ENCODE results near the gene SLC24A3. TPM values are rescaled to one million over a fixed set of nuclear protein-coding genes. Genes with fewer than 3 reads are reported as not detected.

Gene SLC24A3
- total RNA-seq, 1 experiment from 2014 or later: not detected

DNA sequence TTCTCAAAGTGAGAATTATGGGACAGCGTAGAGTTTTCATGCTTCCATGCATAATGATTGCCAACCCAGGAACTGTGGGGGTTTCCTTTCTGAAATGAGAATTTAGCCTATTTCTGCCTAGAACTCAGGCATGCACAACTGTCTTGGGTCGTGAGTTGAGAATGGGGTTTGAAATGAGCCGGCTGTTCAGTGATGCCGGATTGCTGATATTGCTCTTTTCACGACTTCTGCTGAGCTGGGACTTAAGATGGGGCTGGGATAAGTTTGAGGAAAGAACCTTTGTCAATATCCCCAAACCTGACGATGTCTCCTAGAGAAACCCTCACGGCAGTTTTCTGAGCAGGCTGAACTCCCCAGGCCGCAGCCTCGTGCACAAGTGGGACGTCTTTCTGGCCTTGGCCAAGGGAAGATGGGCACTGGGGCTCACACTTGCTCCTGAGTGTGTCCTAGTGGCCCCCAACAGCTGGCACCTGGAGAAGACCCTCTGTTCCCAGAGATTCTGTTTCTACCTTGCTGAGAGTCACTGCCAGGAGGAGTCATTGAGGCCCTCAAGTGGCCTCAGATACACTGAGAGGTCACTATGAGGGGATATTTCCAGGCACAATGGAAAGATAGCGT is 511.5 kb downstream of the SLC24A3 start:
- in situ Hi-C loops (cut with HindIII; ENCODE audit: low pct_unique_long_range_greater_than_20kb, low sequenced_read_pairs): no loop called here
- no peak for DNase-seq (ENCODE audit: low read depth, low spot score)

DNA sequence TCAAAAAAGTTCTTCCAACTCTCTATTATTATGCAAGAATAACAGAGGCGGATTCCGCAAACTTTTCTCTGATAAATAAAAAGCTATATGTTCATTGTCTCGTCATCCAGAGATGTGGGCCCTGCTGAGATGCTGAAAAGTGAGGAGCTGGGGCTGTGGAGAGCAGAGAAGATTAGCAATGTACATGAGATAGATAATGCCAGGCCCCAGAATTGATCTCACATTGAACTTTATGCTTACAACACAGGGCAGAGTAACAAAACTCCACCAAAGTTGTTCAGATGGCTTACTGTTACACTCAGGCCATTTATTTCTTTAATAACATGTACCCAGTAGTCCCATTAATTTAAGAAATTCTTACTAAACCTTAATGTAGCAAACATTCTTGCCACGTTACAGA is 512.9 kb downstream of the SLC24A3 start:
- in situ Hi-C loops (cut with HindIII; ENCODE audit: low pct_unique_long_range_greater_than_20kb, low sequenced_read_pairs): no loop called here
- no peak for DNase-seq (ENCODE audit: low read depth, low spot score)

DNA sequence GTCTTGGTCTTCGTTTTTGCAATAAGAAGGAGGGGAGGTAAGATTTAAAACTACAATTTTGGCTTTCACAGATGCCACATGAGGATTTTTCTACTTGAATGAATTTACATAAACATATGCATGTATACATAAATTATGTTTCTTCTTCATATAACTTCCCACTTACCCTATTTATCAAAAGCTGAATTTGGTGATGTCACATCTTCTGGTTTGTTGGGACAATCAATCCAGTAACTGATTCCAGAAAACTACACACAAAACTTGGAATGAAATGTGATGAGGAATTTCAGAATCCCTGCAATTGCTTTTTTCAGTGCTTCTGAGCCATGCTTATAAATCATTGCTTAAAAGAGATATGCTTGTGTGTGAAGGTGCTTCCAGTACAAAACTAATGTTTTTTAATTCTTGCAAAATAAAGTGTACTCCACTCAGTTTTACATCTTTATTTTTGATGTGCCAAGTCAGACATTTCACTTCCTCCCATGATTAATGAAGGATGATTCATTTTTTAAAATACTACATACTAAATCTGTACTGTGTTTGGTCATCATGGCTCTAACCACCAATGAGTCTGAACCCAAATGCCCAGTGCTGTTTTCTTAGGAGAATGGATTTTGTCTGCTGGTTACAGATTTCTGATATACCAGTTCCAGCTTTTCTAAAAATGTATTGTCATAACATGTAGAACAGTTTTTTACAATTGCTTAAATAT is 513.5 kb downstream of the SLC24A3 start:
- no peak for DNase-seq (ENCODE audit: low read depth, low spot score)
- in situ Hi-C loops (cut with HindIII; ENCODE audit: low pct_unique_long_range_greater_than_20kb, low sequenced_read_pairs): no loop called here

DNA sequence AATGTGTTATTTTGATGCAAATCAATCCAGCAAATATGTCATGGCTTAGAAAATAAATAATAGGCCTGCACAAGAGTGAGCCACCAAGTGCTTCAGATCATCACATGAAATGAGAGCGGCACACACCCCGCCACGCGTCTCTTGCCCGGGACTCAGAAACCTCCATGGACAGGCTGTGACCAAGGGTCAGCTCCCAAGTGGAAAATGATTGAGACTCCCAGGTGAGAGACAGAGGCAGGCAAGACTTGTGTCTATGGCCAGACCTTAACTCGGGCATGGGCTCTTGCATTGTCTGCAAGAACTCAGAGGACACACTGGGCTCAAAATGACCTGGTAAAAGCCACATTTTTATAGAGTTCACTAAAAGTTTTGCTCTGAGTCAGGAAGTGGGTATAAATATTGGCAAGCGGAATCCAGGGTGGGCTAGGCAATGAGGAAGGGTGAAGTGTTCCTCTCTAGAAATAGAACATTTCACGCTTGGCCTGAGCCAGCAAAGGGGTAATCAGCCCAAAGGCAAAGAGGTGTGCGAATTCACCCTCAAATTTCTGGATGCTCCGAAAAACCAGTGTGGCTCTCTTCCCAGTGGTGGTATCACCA is 514.9 kb downstream of the SLC24A3 start:
- DNase-seq (ENCODE audit: low read depth, low spot score): no peak
- in situ Hi-C loops (cut with HindIII; ENCODE audit: low pct_unique_long_range_greater_than_20kb, low sequenced_read_pairs): no loop called here

DNA sequence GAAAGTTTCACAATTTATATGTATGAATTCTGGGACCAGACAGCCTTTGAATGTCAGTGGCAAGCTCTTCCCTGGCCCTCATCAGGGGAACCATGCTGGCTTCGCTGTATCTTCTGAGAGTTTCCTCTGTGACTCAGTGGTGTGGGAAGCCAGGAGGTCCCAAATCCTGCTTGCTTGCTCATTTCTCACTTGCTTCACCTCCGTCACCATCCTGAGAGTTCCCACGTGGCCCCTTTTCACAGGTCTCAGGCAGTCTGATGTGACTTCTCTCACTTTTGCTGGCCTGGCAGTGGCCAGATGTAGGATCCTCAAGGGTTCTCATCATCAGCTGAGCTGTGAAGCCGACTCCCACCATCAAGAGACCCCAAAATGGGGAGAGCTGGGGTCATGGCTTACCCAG is 517.2 kb downstream of the SLC24A3 start:
- DNase-seq (ENCODE audit: low read depth, low spot score): no peak
- in situ Hi-C loops (cut with HindIII; ENCODE audit: low pct_unique_long_range_greater_than_20kb, low sequenced_read_pairs): no loop called here

DNA sequence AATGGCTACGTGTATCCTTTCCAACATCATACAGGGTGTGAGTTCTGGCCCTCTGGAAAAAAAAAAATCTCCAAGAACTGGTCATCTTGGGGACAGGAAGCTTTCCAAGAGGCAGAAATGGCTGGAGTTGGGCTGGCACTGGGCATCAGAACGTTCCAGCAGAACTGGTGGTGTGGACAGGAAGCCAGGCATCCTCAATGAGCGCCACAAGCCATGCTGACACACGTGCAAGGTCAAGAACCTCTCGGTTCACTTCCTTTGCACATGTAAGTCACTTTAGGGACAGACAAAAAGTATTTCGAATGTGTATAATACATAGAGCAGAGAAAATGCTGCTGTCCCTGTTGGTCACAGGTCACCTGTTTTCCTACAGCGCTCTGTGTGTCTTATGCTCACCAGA is 518.3 kb downstream of the SLC24A3 start:
- in situ Hi-C loops (cut with HindIII; ENCODE audit: low pct_unique_long_range_greater_than_20kb, low sequenced_read_pairs): no loop called here
- no peak for DNase-seq (ENCODE audit: low read depth, low spot score)

DNA sequence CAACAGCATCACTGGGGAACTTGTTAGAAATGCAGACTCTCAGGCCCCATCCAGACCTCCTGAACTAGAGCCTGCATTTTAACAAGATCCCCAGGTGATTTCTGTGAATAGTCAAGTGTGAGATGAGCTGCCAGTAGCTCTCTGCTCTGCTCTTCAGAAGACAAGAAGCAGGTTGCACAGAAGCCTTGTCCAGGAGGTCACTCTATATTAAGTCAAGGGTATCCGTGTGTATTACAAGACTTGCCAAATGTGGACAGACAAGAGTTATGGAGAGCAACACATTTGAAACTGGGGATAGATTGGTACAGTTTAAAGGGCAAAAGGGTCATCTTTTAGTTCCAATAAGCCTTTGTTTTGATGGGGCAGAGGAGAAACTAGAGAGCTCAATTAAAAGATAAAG is 522.4 kb downstream of the SLC24A3 start:
- in situ Hi-C loops (cut with HindIII; ENCODE audit: low pct_unique_long_range_greater_than_20kb, low sequenced_read_pairs): no loop called here
- DNase-seq (ENCODE audit: low read depth, low spot score): no peak

DNA sequence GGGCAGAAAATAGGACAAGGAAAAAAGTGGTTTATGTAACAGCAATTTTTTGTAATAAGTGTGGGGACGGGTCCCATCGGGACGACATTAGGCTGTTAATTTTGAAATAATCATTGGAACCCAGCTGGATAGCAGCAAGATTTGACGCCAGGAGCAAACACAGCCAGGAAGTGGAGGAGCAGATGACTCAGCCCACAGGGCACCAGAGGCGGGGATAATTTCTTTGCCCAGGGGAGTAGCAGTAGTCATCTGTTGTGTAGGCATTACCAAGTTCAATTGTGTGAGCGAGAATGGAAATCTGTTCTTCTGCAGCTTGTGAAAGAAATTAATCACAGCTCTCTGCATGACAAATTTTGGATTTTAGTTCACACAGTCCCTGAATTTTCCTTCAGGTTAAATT is 523.0 kb downstream of the SLC24A3 start:
- DNase-seq (ENCODE audit: low read depth, low spot score): peak; percentile 77

DNA sequence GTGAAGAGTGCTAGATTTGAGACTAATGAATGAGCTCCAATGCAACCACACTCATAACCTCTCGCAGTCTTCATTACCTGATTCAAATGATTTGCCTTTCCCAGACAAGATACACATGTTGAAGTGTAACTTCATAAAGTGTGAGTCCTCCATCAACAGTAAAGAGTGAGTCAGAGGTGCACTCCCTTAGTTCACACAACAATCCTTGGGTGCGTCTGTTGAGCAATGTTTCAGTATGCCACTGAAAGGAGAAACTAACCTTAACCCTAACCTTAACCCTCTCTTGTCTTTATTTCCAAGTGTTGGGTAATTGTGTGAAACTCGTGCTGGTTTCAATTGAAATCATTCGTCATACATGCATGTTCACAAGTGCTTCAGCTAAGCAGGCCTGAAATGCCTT is 524.6 kb downstream of the SLC24A3 start:
- in situ Hi-C loops (cut with HindIII; ENCODE audit: low pct_unique_long_range_greater_than_20kb, low sequenced_read_pairs): no loop called here
- DNase-seq (ENCODE audit: low read depth, low spot score): no peak

More for the DNA sequence above, 523.0 kb downstream of the SLC24A3 start:
- in situ Hi-C loops (cut with HindIII; ENCODE audit: low pct_unique_long_range_greater_than_20kb, low sequenced_read_pairs): no loop called here

DNA sequence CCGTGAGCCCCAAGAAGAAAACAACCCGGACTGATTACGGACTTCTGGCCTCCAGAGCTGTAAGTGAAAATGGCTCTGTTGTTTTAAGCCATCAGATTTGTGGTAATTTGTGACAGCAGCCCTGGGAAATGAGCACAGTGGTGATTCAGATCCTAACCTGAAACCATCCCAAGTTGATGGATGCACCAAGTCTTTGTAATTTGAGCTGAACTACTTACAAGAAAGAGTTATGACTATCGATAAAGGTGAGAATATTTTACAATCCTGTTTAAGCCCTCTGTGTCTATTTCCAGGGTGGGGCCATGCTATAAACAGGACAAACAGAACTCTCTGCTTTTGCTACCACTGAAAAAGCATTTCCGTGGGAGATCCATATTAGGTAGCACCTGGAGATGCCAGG is 526.5 kb downstream of the SLC24A3 start:
- in situ Hi-C loops (cut with HindIII; ENCODE audit: low pct_unique_long_range_greater_than_20kb, low sequenced_read_pairs): no loop called here
- DNase-seq (ENCODE audit: low read depth, low spot score): no peak

DNA sequence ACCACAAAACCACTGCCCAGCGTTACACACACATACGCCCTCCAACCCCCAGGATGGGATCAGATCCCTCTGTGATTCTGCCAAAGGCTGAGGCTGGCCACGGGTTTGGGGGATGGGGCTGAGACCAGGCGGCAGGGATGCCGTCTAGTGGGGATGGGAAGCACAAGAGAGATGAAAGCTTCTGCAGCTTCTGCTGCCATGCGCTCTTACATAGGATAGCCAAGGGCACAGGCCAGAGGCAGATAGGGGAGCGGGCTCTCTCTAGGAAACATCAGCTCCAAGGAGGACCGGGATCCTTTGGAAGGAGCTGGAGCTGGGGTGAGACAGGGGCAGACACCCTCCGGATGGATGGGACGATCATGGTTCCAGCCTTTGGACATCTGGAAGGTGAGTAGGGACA is 526.9 kb downstream of the SLC24A3 start:
- in situ Hi-C loops (cut with HindIII; ENCODE audit: low pct_unique_long_range_greater_than_20kb, low sequenced_read_pairs): no loop called here

DNA sequence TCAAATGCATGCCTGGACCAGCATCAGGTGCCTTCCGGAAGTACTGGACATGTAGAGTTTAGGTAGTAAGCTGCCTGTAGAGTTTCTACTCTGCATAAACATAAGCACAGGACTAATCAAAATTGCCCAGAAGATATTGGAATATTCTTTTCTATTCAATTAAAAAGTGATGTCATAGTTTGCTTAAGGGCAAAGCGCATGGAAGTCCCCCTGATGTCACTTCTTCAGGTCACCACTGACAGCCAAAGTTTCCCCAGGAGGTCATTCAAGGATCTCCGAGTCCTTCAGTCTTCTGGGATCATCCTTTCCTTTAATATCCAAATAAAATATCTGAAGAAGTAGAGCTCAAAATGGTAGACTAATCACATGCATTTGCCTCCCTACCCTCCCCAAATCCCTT is 528.1 kb downstream of the SLC24A3 start:
- in situ Hi-C loops (cut with HindIII; ENCODE audit: low pct_unique_long_range_greater_than_20kb, low sequenced_read_pairs): no loop called here
- DNase-seq (ENCODE audit: low read depth, low spot score): no peak

More for the DNA sequence above, 526.9 kb downstream of the SLC24A3 start:
- DNase-seq (ENCODE audit: low read depth, low spot score): no peak

DNA sequence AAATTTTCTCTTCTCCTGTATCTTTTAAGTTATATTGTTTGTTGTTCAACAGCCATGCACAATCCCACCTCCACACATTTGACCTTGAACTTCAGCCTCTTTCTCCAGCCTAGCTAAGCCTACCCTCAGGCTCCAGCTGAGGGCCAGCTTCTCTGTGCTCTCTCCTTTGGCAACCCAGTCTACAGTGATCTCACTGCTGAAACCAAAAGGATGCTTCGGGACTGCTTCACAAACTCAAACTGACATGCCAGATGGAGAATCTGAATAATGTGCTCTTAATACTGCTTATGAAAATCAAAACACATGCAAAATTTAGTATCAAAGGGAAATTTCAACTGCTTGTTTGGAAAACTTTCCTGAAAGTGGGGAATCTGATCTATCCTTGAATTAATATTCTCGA is 529.5 kb downstream of the SLC24A3 start:
- in situ Hi-C loops (cut with HindIII; ENCODE audit: low pct_unique_long_range_greater_than_20kb, low sequenced_read_pairs): no loop called here
- no peak for DNase-seq (ENCODE audit: low read depth, low spot score)

DNA sequence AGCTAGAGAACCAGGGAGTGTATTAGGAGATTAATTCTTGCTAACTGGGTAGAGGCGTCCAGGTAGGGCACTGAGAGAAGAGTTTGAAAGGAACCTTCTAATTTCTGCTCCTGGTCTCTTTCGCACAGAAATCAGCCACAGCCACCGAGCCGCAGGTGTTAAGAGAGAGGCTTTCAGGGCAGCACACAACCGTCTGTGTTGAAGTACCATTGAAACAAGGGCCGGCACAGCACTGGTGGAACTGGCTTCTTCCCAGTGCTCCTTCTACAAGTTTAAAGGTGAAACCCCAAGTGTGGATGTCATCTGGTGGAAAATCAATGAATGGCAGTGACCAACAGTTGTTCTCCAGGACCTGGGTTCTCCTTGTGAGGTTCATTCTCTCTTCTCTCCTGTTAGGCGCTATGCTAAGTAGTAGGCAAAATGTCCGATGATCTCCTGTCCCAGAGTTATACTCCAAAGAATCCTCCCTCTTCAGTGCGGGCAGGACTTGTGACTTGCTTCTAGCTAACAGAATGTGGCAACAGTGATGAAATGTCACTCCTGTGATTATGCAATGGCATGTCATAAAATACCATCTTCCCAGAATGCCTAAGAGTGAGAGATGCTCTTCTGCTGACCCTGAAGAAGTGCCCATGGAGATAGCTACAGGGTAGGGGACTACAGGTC is 530.7 kb downstream of the SLC24A3 start:
- DNase-seq (ENCODE audit: low read depth, low spot score): no peak
- in situ Hi-C loops (cut with HindIII; ENCODE audit: low pct_unique_long_range_greater_than_20kb, low sequenced_read_pairs): no loop called here

DNA sequence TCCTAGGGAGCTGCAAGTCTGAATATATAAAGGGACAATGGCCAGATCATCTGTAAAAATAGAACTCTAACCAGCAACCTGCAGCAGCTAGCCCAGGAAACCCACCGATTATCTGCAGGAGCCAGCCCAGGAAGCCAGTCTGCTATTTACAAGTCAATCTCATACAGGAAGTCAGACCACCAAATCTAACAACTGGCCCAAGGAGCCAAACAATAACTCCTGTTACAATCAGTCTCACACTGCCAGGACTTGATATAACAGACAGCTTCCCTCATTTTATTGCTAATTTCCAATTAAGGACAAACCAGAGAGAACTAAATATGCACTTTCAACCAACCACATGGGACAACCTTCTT is 531.2 kb downstream of the SLC24A3 start:
- no peak for DNase-seq (ENCODE audit: low read depth, low spot score)
- in situ Hi-C loops (cut with HindIII; ENCODE audit: low pct_unique_long_range_greater_than_20kb, low sequenced_read_pairs): no loop called here

DNA sequence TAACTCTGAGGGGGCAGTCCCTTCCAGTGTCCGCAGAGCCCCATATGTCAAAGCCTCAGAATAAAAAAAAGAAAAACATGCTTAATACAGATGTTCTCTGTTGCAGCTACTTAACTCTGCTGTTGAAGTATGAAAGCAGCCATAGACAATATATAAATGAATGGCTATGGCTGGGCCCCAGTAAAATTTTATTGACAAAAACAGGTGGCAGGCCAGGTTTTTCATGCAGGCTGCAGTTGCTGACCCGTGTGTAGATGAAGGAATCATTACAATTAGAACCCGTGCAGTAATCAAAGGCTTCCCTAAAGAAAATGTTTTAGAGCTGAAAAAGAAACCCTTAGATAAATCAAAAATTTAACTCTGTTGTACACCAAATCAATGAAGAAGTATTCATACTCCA is 532.7 kb downstream of the SLC24A3 start:
- in situ Hi-C loops (cut with HindIII; ENCODE audit: low pct_unique_long_range_greater_than_20kb, low sequenced_read_pairs): no loop called here
- no peak for DNase-seq (ENCODE audit: low read depth, low spot score)

DNA sequence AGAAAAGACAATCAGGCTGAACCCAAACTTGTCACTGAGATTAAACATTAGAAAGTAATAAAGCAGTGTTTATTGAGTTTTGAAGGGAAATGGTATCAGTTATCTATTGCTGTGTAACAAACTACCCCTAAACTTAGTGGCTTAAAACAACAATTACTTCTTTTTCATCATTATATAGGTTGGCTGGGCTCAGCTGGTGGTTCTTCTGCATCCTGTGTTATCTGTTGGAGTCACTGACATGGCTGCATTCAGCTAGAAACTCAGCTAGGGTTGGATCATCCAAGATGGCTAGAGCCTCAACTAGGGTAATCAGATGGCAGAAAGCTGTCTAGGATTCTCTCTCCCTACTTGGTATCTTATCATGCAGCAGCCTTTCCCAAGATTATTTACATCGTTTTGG is 533.1 kb downstream of the SLC24A3 start:
- in situ Hi-C loops (cut with HindIII; ENCODE audit: low pct_unique_long_range_greater_than_20kb, low sequenced_read_pairs): no loop called here
- DNase-seq (ENCODE audit: low read depth, low spot score): no peak

DNA sequence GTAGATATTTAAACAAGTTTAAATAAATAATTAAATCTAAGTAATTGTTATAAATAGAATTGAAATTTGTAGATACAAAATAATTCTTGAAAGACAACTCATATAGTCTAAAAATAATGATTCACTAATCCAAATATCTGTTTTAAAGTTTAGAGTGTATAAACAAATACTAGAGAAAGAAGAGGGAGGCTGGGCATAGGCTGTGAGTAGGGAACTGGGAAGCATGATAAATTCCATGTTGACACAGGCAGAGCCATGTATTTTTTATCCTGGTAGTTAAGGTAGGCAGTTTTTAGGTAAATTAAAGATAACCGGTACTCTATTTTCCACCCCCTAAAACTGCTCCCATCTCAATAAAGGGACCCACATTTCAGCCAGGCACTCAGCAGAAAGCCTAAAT is 534.0 kb downstream of the SLC24A3 start:
- in situ Hi-C loops (cut with HindIII; ENCODE audit: low pct_unique_long_range_greater_than_20kb, low sequenced_read_pairs): no loop called here
- no peak for DNase-seq (ENCODE audit: low read depth, low spot score)

DNA sequence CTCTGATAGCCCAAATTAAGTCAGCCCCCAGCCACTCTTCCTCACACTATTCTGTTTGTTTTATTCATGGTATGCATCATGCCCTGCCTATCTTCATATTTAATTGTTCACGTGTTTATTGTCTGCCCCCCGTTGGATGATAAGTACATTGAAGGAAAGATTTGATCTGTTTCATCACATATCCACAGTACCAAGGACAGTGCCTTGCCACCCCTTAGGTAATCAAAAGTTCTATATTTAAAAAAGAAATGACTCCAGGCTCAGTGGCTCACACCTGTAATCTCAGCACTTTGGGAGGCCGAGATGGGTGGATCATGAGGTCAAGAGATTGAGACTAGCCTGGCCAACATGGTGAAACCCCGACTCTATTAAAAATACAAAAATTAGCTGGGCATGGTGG is 535.5 kb downstream of the SLC24A3 start:
- in situ Hi-C loops (cut with HindIII; ENCODE audit: low pct_unique_long_range_greater_than_20kb, low sequenced_read_pairs): no loop called here
- no peak for DNase-seq (ENCODE audit: low read depth, low spot score)
